ENCODE results near the gene CADM4. TPM values are rescaled to one million over a fixed set of nuclear protein-coding genes. Genes with fewer than 3 reads are reported as not detected.

The CADM4 gene
- total RNA-seq, 1 donor from 2014 or later: 8.8 TPM

GRCh38 chr19:43668406-43669109 is 28.9 kb upstream of the CADM4 start:
- peak; percentile 99 for DNase-seq (ENCODE audit: extremely low spot score, unreplicated experiment)
- H3K4me3 Mint-ChIP-seq (ENCODE audit: unreplicated experiment): peak overlapping the region; percentile 82
- peaks cover 28% of the 10 kb centered on the region for H3K4me1 Mint-ChIP-seq (ENCODE audit: unreplicated experiment)
- no peaks in the 10 kb centered on the region for H3K9me3 Mint-ChIP-seq (ENCODE audit: unreplicated experiment)
- no peak for TF ChIP-seq CTCF (IDR thresholded peaks at IDR 0.05)
- H3K36me3 Mint-ChIP-seq (ENCODE audit: unreplicated experiment): peaks cover 8% of the 10 kb centered on the region
- no peaks in the 10 kb centered on the region for H3K27me3 Mint-ChIP-seq (ENCODE audit: unreplicated experiment)
- H3K27ac Mint-ChIP-seq (ENCODE audit: unreplicated experiment): peak overlapping the region; percentile 88

- Mint-ChIP-seq H3K36me3 (ENCODE audit: unreplicated experiment) (peaks cover 8% of the 10 kb centered on the region), H3K4me1 (ENCODE audit: unreplicated experiment) (peaks cover 28% of the 10 kb centered on the region), H3K9me3 (ENCODE audit: unreplicated experiment) (no peaks in the 10 kb centered on the region), H3K4me3 (ENCODE audit: unreplicated experiment) (peak overlapping the region; percentile 82), H3K27me3 (ENCODE audit: unreplicated experiment) (no peaks in the 10 kb centered on the region), H3K27ac (ENCODE audit: unreplicated experiment) (peak overlapping the region; percentile 88)
- DNase-seq (ENCODE audit: extremely low spot score, unreplicated experiment): peak; percentile 98
- TF ChIP-seq CTCF (IDR thresholded peaks at IDR 0.05): no peak
These were observed 28.3 kb upstream of the CADM4 start for GRCh38 chr19:43667876-43668405.

- Mint-ChIP-seq H3K27ac (ENCODE audit: unreplicated experiment) (peak overlapping the region; percentile 88), H3K27me3 (ENCODE audit: unreplicated experiment) (no peaks in the 10 kb centered on the region), H3K4me3 (ENCODE audit: unreplicated experiment) (peak overlapping the region; percentile 82), H3K9me3 (ENCODE audit: unreplicated experiment) (no peaks in the 10 kb centered on the region), H3K36me3 (ENCODE audit: unreplicated experiment) (peaks cover 8% of the 10 kb centered on the region), H3K4me1 (ENCODE audit: unreplicated experiment) (peaks cover 28% of the 10 kb centered on the region)
- no peak for TF ChIP-seq CTCF (IDR thresholded peaks at IDR 0.05)
- DNase-seq (ENCODE audit: extremely low spot score, unreplicated experiment): no peak
These were observed 27.7 kb upstream of the CADM4 start for GRCh38 chr19:43667126-43667875.

GRCh38 chr19:43664018-43664417 is 24.4 kb upstream of the CADM4 start:
- no peak for TF ChIP-seq CTCF (IDR thresholded peaks at IDR 0.05)
- Mint-ChIP-seq H3K27me3 (ENCODE audit: unreplicated experiment) (no peaks in the 10 kb centered on the region), H3K4me3 (ENCODE audit: unreplicated experiment) (no peak overlapping the region), H3K36me3 (ENCODE audit: unreplicated experiment) (peaks cover 19% of the 10 kb centered on the region), H3K4me1 (ENCODE audit: unreplicated experiment) (peaks cover 11% of the 10 kb centered on the region), H3K27ac (ENCODE audit: unreplicated experiment) (no peak overlapping the region), H3K9me3 (ENCODE audit: unreplicated experiment) (no peaks in the 10 kb centered on the region)
- DNase-seq (ENCODE audit: extremely low spot score, unreplicated experiment): no peak

- H3K27me3 Mint-ChIP-seq (ENCODE audit: unreplicated experiment): no peaks in the 10 kb centered on the region
- H3K9me3 Mint-ChIP-seq (ENCODE audit: unreplicated experiment): no peaks in the 10 kb centered on the region
These were observed 22.8 kb upstream of the CADM4 start for GRCh38 chr19:43662487-43662886.

More at GRCh38 chr19:43662487-43662886, 22.8 kb upstream of the CADM4 start:
- H3K4me1 Mint-ChIP-seq (ENCODE audit: unreplicated experiment): peaks cover 4% of the 10 kb centered on the region
- TF ChIP-seq CTCF (IDR thresholded peaks at IDR 0.05): peak; percentile 50
- peaks cover 29% of the 10 kb centered on the region for H3K36me3 Mint-ChIP-seq (ENCODE audit: unreplicated experiment)
- no peak for DNase-seq (ENCODE audit: extremely low spot score, unreplicated experiment)
- H3K4me3 Mint-ChIP-seq (ENCODE audit: unreplicated experiment): no peak overlapping the region
- no peak overlapping the region for H3K27ac Mint-ChIP-seq (ENCODE audit: unreplicated experiment)
